ENCODE measurements around the gene PDIK1L. TPM values are rescaled to one million over a fixed set of nuclear protein-coding genes. Genes with fewer than 3 reads are reported as not detected.

Gene PDIK1L
- total RNA-seq, 1 experiment from 2014 or later = 9.4 TPM

- peak; percentile 78 for DNase-seq (ENCODE audit: low read depth)
Measured at GRCh38 chr1:26122988-26123973, 11.7 kb downstream of the PDIK1L start.

- DNase-seq (ENCODE audit: low read depth) = no peak
Measured at GRCh38 chr1:26124418-26125331, 13.1 kb downstream of the PDIK1L start.

DNA sequence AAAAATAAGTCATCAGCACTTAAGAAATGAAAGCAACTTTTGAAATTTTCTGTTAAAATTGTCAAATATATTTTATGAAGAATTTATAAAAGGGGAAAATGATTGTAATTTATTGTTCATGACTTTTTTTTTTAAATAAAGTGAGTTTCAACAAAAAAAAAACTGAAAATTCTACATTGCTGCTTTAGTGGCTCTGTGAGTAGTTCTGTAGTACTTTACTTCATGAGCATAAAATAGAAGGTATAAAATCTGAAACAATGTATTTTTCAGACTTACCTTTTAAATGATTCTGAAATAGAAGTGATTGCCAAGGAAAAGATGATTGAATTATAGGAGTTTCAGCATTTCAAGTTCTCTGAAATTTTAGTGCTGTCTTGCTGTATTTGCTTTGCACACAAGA is 13.8 kb downstream of the PDIK1L start:
- DNase-seq (ENCODE audit: low read depth) = no peak

DNA sequence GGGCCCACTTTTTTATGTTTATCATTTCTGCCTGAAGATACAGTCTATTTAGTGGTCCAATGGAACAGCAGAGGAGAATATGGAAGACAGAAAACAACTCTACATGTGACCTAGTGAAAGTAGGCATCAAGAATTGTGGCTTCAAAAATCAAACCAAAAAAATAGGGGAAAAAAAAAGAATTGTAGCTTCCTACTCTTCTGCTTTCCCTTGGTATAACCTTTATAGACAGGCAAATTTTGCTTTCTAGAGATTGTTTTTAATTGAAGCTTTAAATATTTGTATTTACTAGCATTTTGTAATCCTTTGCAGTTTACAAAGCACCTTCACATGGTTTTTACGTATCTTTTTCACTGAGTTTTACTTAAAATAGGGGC is 14.3 kb downstream of the PDIK1L start:
- no peak for DNase-seq (ENCODE audit: low read depth)

- DNase-seq (ENCODE audit: low read depth) = peak; percentile 84
Measured at GRCh38 chr1:26126321-26127084, 14.9 kb downstream of the PDIK1L start.

GRCh38 chr1:26127235-26128163 is 15.9 kb downstream of the PDIK1L start:
- peak; percentile 44 for DNase-seq (ENCODE audit: low read depth)

DNA sequence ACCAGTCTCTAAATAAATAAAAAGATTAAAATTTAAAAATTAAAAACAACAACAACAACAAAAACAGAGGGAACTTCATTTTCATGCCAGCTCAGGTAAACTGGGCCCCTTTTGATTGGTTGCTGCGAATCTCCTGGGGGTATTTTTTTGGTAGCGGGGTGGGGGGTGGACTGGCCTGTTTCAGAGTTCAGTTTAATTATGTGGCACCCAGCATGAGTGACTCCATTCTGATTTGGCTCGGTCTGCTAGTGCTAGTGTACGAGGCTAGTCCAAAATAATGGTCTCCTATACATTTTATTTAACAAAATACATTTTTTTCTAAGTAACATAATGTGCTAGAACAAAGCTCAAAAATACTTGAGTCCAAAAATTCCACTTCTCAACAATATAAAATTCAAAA is 18.2 kb downstream of the PDIK1L start:
- no peak for DNase-seq (ENCODE audit: low read depth)

DNA sequence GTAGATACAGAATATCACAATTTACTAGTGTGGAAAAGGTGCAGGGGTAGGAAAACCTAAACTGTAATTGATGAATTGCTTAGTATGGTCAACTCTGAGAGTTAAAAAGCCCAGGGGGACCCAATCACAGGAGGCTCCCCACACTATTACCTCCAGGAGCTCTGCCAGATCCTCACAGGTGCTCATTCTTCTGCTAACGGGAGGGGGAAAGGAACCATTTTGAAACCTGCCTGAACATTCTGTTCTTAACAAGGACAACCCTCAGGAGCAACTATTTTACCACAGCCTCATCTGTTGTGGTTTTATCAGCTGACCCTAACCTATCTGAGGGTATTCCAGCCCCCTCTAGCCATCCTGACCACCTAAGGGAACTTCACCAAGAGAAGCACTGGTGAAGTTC is 19.1 kb downstream of the PDIK1L start:
- DNase-seq (ENCODE audit: low read depth) = no peak

- DNase-seq (ENCODE audit: low read depth) = peak; percentile 25
Measured at GRCh38 chr1:26132128-26132833, 20.7 kb downstream of the PDIK1L start.

DNA sequence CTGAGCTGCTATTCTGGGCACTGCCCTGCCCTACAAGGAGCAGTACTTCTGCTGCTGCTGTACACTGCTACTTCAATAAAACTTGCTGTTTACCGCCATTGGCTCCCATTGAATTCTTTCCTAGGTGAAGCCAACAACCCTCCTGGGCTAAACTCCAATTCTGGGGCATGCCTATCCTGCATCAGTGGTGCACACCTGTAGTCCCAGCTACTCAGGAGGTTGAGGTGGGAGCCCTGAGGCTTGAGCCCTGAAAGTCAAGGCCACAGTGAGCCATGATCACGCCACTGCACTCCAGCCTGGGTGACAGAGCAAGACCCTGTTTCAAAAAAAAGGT is 21.2 kb downstream of the PDIK1L start:
- no peak for DNase-seq (ENCODE audit: low read depth)

DNA sequence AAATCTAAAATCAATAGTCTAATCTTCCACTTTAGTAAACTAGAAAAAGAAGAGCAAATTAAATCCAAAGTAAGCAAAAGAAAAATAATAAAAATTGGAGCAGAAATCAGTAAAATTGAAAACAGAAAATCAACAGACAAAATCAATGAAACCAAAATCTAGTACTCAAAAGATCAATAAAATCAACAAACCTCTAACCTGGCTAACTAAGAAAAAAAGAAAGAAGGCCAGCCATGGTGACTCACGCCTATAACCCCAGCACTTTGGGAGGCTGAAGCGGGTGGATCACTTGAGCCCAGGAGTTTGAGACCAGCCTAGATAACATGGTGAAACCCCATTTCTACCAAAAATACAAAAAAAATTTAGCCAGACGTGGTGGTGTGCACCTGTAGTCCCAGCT is 22.8 kb downstream of the PDIK1L start:
- DNase-seq (ENCODE audit: low read depth) = no peak

DNA sequence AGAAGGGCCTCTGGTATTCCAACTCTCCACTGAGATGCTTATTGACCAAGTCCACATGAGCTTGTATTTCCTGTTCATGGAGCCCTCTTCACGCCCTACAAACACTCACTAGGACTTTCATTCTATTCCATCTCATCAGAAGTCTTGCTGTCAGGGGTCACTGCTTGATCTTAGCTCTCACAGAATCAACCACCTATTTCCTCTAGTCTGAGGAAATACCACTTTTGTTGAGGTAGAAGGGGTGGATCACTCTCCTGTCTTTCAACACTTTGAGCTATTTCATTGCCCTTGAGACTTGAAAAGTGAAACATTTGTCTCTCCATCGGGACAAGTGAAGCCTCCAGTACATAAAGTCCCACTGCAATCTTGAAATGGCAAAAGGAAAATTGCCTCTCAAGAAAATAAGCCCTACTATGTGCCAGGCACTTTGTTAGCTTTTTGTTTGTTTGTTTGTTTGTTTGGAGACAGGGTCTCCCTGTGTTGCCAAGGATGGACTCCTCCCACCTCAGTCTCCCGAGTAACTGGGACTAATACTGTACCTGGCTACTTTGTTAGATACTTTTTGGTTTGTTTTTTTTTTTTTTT is 27.4 kb downstream of the PDIK1L start:
- DNase-seq (ENCODE audit: low read depth) = no peak

GRCh38 chr1:26142159-26142558 is 30.5 kb downstream of the PDIK1L start:
- no peak for DNase-seq (ENCODE audit: low read depth)

- DNase-seq (ENCODE audit: low read depth) = peak; percentile 83
Measured at GRCh38 chr1:26145041-26145959, 33.7 kb downstream of the PDIK1L start.

DNA sequence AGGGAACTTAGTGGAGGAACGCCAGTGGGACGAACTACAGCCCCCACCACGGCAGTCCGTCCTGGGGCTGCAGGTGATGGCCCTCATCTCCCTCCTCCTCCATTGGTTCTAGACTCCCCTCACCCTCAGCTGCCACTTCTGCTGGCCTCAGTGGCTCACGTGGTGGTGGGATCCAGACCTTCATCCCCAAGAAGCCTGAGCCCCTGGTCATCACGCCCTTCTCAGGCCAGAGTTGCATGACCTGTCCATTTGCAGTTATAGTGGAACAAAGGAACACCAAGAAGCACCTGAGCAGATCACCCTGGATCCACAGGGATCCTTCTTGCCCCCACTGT is 34.3 kb downstream of the PDIK1L start:
- no peak for DNase-seq (ENCODE audit: low read depth)

DNA sequence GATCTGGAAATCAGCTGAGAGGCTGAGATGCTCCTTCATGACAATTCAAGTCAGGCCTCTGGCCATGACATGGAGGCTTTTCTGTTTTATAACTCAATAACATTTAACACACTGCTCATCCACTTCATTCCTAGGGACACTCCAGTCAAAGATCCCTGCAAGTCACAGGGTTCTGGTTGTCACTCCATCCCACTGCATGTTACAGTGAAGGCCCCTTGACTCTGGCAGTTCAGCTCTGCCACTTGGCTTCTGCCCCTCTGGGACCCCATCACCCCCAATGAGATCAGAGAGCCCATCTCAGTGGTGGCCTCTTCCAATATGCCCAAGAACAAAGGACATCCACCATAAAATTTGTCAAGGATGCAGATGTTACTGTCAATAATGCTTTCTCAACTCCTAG is 37.3 kb downstream of the PDIK1L start:
- DNase-seq (ENCODE audit: low read depth) = no peak

GRCh38 chr1:26153966-26154532 is 42.4 kb downstream of the PDIK1L start:
- DNase-seq (ENCODE audit: low read depth) = no peak

GRCh38 chr1:26154750-26155149 is 43.1 kb downstream of the PDIK1L start:
- DNase-seq (ENCODE audit: low read depth) = no peak
